ENCODE data around the gene EBF3.

Gene EBF3

DNA sequence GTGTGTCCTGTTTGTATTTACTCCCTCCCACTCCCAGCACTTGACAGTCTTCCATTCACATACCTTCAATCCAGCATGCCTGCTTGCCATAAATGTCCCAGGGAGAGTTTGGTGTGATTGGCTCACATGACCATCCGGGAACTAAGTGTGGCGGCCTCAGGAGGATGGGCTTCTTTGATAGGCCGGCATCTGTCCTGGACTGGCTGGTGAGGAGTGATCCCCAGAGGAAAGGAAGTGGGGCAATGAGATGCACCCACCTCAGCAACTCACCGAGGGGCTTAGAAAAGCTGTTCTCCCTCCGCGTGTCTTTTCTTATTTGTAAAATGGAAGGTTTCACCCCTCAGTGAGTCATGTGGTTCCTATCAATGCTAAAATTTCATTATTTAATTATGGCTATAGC, 14.9 kb upstream of the EBF3 start:
- H3K4me3 ChIP-seq (ENCODE audit: low read length) = no peak overlapping the region
- no peak for TF ChIP-seq ZNF274 (IDR thresholded peaks at IDR 0.05; ENCODE audit: low read depth, low read length)

DNA sequence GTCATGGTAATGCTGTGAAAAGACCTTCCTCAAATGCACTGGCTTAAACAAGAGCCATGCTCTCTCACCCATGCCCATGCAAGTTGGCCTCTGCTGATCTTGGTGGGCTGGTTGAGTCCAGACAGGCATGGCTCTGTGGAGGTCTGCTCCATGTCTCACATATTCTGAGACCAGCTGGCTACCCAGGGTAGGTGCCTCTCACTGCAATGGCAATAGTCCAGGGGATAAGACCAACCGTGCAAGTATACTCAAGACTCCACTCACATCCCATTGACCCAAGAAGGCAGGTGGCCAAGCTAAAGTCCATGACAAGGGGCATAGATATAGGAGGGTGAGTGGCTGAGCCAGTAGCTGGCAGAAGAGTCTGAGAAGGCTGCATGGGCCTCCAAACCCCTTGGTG, 14.2 kb upstream of the EBF3 start:
- no peak overlapping the region for H3K4me3 ChIP-seq (ENCODE audit: low read length)
- no peak for TF ChIP-seq ZNF274 (IDR thresholded peaks at IDR 0.05; ENCODE audit: low read depth, low read length)

DNA sequence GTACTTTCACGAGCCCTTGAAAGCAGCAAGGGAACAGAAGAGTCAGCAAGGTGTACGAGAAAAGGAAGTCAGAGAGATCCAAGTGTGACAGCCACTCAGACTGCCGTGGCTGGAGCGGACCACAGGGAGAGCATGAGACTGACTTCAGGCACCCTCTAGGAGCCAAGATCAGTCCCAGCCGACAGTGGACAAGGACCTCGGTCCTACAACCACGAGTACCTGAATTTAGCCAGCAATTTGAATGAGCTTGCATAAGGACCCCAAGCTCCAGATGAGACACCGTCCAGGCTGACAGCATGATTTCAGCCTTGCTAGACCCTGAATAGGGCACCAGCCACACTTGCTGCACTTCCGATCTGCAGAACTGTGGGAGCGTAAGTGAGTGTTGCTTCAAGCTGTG, 13.7 kb upstream of the EBF3 start:
- H3K4me3 ChIP-seq (ENCODE audit: low read length) = no peak overlapping the region
- TF ChIP-seq ZNF274 (IDR thresholded peaks at IDR 0.05; ENCODE audit: low read depth, low read length) = no peak

DNA sequence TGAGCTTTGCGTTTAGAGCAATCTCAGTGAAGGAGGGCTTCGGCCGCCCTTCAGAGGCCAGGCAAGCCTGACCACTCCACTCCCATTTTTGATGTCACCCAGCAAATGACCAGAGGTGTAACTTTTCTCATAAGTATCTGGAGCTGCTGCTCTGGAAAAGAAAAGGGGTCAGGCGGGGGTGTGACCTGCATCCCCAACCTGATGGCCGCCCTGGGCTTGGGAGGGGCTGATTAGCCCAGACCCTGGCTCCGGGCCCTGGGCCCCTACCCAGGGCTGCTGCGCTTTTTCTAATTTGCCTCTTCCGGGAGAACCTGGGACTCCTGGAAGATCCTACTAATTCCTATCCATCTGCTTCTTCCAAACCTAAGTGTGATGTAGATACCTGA, 9.6 kb upstream of the EBF3 start:
- no peak overlapping the region for H3K4me3 ChIP-seq (ENCODE audit: low read length)
- TF ChIP-seq ZNF274 (IDR thresholded peaks at IDR 0.05; ENCODE audit: low read depth, low read length) = no peak

DNA sequence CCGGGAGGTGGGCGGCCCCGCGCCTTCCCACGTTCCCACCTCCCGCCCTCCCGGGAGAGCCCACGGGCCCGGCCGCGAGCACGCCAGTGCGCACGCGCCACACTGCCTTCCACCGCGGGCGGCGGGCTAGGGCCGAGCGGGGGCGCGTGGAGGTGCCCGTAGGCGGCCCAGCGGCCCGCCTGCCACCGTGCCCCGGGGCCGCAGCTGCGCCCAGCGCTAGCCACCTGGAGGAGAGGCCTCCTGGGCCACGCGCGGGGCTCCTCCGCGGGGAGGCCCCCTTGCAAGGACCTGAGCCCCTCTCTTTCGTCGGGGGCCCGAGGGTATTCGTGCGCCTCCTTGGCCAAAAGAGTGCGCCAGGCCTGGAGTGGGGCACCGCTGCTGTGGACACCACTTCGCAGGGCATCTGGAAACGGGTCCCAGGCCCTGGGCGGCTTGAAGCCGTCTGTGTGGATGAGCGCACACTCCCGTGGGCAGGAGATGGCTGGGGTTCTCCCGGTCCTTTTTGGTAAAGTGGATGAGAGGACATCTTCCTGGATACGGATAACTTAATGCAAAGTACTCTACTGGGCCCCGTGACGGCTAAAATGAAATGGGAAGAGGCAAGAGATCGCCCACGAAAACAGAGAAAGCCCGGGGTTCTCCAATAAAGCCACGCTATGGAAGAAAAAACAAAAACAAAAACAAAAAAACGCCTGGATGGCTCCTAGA, 9.0 kb upstream of the EBF3 start:
- H3K4me3 ChIP-seq (ENCODE audit: low read length) = no peak overlapping the region
- no peak for TF ChIP-seq ZNF274 (IDR thresholded peaks at IDR 0.05; ENCODE audit: low read depth, low read length)

DNA sequence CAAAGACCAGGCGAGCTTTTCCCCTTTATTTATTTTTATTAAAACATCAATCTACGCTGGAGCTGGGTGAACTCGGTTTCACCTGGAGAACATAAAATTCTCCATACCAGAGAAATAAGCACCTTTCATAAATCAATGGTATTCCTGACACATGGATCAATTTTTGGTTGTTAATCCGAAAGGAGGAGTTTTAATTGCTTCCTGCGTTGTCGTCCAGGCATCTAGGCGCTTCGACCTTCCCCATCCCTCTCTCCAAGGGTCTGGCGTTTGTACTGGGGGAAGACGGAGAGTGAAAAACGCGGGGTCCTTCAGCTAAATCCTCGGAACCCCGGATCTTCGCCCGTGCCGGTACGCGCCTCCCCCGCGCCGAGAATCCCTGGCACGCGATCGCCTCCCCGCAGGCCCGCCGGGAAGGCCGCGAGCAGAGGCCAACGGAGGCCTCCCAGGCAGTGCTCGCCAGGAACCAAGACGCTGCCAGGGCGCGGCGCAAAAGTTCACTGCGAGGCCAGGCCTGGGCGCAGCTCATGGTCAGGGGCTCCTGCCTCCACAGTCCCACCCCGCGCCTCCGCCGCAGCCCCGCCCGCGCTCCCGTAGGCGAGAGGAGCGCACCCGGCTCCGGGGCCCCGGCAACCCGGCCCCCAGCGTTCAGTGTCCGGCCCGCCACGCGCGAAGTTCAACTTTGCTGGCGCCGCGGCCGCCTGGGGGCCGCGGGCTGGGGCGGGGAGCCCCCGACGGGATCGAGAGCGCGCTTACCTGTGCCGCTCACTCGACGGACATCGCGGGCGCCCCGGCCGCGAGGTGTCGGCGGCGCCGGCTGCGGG, 8.3 kb upstream of the EBF3 start:
- no peak overlapping the region for H3K4me3 ChIP-seq (ENCODE audit: low read length)
- no peak for TF ChIP-seq ZNF274 (IDR thresholded peaks at IDR 0.05; ENCODE audit: low read depth, low read length)

DNA sequence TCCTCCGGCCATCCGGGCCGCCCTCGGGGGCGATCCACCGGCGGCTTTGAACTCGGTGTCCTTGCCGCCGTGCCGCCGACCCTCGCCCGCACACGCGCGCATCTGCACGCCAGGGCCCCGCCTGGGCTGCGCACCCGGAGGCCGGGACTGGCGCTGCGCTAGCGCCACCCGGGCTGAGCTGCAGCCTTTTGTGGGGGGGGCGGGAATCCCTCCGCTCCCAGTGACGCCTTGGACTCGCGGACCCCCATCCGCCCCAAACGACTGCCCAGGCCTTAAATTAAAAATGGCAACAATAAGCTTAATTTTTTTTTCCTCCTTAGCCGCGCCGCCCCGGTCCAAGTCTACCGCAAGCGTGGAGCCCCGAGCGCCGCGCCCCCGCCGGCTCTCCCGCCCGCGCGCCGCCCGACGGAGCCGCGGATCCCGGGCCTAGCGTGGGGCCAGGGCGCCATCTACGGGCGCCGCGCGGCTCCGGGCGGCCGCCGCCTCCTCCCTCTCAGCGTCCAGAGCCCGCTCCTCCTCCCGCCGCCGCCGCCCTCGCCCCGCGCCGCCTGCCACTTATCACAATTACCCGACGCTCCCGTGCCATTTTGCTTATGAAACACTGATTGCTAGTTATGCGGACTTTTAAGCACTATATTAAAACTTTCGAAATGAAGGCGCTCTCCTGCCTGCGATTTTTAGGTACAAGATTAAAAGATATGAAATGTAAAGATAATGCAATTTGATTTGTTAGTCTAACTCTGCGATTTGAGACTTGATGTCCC, 7.5 kb upstream of the EBF3 start:
- TF ChIP-seq ZNF274 (IDR thresholded peaks at IDR 0.05; ENCODE audit: low read depth, low read length) = no peak
- no peak overlapping the region for H3K4me3 ChIP-seq (ENCODE audit: low read length)

DNA sequence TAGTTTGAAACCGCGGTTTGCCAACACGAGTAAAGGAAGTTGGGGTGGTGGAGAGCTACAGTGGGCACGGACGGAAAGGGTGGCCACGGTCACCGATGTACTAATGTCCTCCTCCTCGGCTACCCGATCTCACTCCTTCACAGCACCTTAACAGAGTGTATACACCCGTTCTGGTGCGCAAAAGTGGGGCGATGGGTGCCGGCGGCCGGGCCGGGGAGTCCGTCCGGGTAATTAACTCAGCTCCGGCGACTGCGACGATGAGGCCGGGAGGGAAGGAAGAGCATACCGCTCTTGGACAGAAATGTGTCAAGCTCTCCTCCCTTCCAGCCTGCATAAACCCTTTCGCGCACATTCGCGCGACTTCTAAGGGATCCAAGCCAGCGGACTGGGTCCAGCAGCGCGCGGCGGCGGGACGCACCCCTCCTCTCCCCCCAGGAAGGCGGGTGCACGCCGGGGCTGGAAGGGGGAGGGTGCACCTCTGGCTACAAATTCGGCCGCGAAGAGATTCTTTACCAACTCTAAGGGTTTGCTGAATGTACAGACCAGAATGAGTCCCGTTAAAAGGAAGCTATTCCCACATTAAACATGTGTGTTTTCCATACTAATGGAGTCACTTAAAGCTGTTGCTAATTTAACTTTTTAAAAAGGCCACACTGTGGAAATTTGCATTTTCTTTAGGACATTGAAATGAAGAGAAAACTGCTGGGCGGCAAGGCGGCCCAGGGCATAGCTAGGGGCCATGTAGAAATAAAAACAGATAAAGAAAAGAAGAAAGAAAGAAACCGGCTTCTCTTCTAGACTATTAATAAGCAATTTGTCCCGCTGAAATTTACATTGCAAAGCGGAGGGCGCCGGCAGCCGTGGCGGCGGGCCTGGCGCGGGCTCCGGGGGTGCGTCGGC, 6.6 kb upstream of the EBF3 start:
- H3K4me3 ChIP-seq (ENCODE audit: low read length) = no peak overlapping the region
- no peak for TF ChIP-seq ZNF274 (IDR thresholded peaks at IDR 0.05; ENCODE audit: low read depth, low read length)

DNA sequence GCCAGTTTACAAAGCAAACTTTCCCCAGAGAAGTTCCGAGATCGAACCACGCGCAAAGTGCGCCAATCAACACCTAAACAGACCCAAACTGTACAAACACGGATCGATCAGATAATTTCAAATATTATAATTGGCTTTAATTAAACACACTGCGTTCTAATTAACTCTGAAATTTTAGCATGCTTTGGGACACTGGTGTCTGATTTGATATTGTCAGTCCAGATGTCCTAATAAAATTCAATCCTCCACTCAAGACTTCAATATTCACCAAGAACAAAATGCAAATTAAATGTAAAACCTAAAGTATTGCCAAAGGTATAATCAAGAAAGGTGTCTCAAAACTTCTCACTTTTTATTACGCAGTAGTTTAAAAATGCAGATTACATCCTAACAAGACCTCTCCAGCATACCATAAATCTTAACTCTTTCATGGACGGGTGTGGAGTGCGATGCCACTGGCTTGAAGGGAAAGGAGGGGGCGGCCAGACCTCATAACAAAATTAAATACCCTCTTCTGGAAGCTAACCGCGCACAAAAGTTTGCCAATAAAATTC, 5.9 kb upstream of the EBF3 start:
- TF ChIP-seq ZNF274 (IDR thresholded peaks at IDR 0.05; ENCODE audit: low read depth, low read length) = no peak
- H3K4me3 ChIP-seq (ENCODE audit: low read length) = no peak overlapping the region

DNA sequence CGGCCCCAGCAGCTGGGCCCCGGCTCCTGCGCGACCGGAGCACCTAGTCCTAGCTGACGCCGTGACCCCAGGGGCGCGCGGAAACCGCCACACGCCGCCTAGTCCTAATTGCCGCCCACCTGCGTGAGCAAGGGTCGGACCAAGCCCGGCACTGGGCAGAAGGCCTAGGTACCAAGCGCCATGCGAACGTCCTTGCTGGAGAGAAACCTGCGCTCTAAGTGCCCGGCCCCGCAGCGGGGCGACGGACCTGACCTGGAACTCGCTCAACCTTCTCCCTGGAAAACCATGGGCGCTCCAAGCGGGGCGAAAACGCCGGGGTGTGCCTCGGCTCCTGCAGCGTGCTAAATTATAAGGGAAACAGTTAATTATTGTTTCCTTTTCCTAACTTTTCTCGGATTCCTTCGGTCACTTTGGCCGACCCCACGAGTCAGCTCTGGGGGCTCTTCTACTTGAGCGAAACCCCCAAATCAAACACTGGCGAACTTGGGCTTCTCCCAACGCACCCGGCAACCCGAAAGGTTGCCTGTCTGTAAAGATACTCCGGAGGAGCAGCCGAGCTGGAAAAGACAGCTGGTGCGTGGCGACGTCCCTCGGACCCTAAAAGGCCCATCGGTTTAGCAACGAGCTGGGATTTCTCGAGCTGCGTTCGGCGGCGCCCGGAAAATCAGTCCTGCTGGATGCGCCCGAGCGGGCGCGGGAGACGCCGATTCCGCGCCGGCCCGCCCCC, 5.3 kb upstream of the EBF3 start:
- no peak for TF ChIP-seq ZNF274 (IDR thresholded peaks at IDR 0.05; ENCODE audit: low read depth, low read length)
- H3K4me3 ChIP-seq (ENCODE audit: low read length) = no peak overlapping the region

DNA sequence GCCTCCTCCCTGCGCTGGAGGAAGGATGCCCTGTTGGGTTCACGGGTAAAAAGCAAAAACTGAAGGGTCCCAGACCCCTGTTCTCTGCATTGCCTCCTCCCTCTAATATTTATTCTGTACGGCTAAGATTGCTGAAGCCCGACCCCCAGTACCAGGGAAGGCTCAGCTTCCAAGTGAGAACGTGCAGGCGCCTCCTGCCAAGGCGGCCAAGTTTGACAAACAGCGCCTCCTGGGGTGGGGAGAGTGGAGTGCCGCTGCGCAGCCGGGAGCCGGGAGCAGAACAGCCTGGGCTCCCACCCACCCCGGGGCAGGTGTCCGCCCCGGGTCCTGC, 4.7 kb upstream of the EBF3 start:
- no peak for TF ChIP-seq ZNF274 (IDR thresholded peaks at IDR 0.05; ENCODE audit: low read depth, low read length)
- no peak overlapping the region for H3K4me3 ChIP-seq (ENCODE audit: low read length)

DNA sequence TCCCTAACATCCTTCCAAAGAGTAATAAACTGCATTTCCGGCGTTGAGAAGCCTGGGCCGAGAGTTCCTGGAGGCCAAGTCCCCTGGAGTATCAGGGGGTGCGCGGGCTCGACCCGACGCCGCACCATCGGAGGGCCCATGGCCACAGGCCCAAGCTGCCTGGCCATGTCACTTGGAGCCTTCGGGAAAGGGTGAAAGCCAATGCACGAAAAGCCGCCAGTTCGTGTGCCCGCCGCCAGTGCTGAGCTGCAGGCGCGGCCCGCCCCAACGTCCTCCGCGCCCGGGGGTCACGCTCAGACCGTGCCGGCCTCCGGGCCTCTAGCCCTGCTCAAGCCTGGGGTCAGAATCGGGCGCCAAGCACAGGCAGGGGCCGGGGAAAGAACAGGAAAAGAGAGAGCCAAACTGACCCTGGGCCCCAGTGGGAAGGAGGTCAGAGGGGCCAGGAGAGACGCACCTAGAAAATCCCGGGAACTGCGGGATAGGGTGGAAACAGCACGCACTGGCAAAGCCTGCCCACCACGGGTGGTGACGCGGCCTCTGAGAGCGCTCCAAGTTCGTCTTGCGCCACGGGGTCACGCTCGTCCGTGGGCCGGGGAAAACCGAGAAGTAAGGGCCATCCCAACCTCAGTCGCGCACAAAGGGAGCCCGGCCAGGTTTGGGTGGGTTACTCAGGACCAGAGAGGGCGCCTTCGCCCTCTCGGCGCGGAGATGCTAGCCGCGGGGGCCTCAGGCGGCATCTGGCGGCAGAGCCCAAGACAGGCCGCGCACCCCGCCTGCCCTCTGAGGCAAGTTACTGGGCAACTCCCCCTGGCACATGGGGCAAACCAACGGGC, 4.2 kb upstream of the EBF3 start:
- TF ChIP-seq ZNF274 (IDR thresholded peaks at IDR 0.05; ENCODE audit: low read depth, low read length) = no peak
- no peak overlapping the region for H3K4me3 ChIP-seq (ENCODE audit: low read length)

Data from GM08714 (cell line).